Body of pancreas (tissue), 4 donors: ENCODE results near the gene DEFB131A. TPM values are rescaled to one million over a fixed set of nuclear protein-coding genes. Genes with fewer than 3 reads are reported as not detected.
"Not testable (repeated sequence)": the region's sequence is repeated elsewhere in the genome, so short reads cannot be mapped to it uniquely, and the experiment has no call there.

Experiments
- ATAC-seq: fragments of 150-250 bp; one replicate; pipeline ENCODE4 v1.9.1; 2016
- DNase-seq, 4 donors: peaks; one replicate each; pipeline ENCODE4 v3.0.0-alpha.2; 2019
- H3K27ac ChIP-seq, 4 donors: fragments of 200-600 bp; sonication (generic); 1 replicate in 3 of 4; 2 replicates in 1 of 4; pipeline versions ENCODE4 v1.5.1 to v1.6.1; 2016 to 2019; ENCODE audit warnings: mild to moderate bottlenecking in 1 of 4, mixed read lengths in 1 of 4, moderate library complexity in 1 of 4
- H3K27me3 ChIP-seq, 2 donors: fragments of 200-600 bp; sonication (generic); one replicate each; pipeline ENCODE4 v1.6.0; 2016; ENCODE audit warnings: mild to moderate bottlenecking in 1 of 2
- H3K36me3 ChIP-seq, 2 donors: fragments of 200-600 bp; sonication (generic); replicated peaks in 1 of 2; 2 replicates each; pipeline ENCODE4 v1.5.1; 2016; ENCODE audit warnings: low read depth in 2 of 2; ENCODE audit not compliant: insufficient read depth in 1 of 2
- H3K4me1 ChIP-seq: fragments of 200-600 bp; sonication (generic); one replicate; pipeline ENCODE4 v1.6.0; 2016
- H3K4me3 ChIP-seq, 2 donors: fragments of 200-600 bp; sonication (generic); 1 replicate in 1 of 2; 2 replicates in 1 of 2; pipeline ENCODE4 v1.5.1; 2016 to 2019
- H3K9me3 ChIP-seq, 3 donors: fragments of 200-600 bp; sonication (generic); 1 replicate in 2 of 3; 2 replicates in 1 of 3; pipeline ENCODE4 v1.5.1; 2016
- CTCF ChIP-seq, 7 experiments: fragments of 450-650 bp in 4 of 7; fragments of 200-600 bp in 3 of 7; sonication (generic) in 3 of 7; IDR thresholded peaks; one replicate each; pipeline ENCODE4 v1.5.1; 2016 to 2019; ENCODE audit warnings: antibody characterized with exemption in 7 of 7
- POLR2A ChIP-seq, 3 donors: fragments of 450-650 bp; IDR thresholded peaks; one replicate each; pipeline ENCODE4 v1.6.1; 2016; ENCODE audit warnings: antibody characterized with exemption in 3 of 3, mild to moderate bottlenecking in 2 of 3
- WGBS, 2 donors: methylation state at CpG; one replicate each; pipeline ENCODE4 v1.1.5; 2017; 5-methylcytosine and 5-hydroxymethylcytosine counted together
- intact Hi-C: fragments of 100-400 bp; cut with DNase I; formaldehyde crosslinking; loops from one replicate; pipeline ENCODE4 v1.15.1; 2023
- total RNA-seq, 2 donors: library from RNA; depleted of rRNA; stranded (reverse); fragments of >200 nt; gene quantifications; one replicate each; pipeline ENCODE4 v1.1.0, GENCODE V29; 2016

Gene DEFB131A
- total RNA-seq: not detected

GRCh38 chr4:9444114-9444513 lies at the start of gene DEFB131A:
Gene DEFB131A, plus strand, starts transcription at chr4:9444414. Its CDS starts 120 bp downstream, at chr4:9444534.
- H3K36me3 ChIP-seq, ATAC-seq, intact Hi-C loops, DNase-seq, H3K27ac ChIP-seq, H3K4me3 ChIP-seq, H3K4me1 ChIP-seq, H3K9me3 ChIP-seq, H3K27me3 ChIP-seq: not testable (repeated sequence)
- 26 to 41% methylated on average over 3 of the region's 3 CpGs for WGBS, 2 donors

GRCh38 chr4:9405774-9406173 lies 38.4 kb upstream of the DEFB131A start:
- H3K4me3 ChIP-seq, H3K4me1 ChIP-seq, H3K9me3 ChIP-seq, DNase-seq, H3K36me3 ChIP-seq, H3K27me3 ChIP-seq, ATAC-seq, intact Hi-C loops, H3K27ac ChIP-seq: not testable (repeated sequence)
- WGBS, 2 donors: 68 to 78% methylated on average over 2 of the region's 2 CpGs

- DNase-seq, H3K4me1 ChIP-seq, H3K27ac ChIP-seq, ATAC-seq, intact Hi-C loops, H3K9me3 ChIP-seq, H3K36me3 ChIP-seq, H3K27me3 ChIP-seq, H3K4me3 ChIP-seq: not testable (repeated sequence)
- WGBS, 2 donors: 37 to 66% methylated on average over 3 of the region's 3 CpGs
These were observed 37.7 kb upstream of the DEFB131A start for GRCh38 chr4:9406491-9406890.

- TF ChIP-seq CTCF (IDR thresholded peaks at IDR 0.05): no peak
- TF ChIP-seq POLR2A (IDR thresholded peaks at IDR 0.05): no peak
- H3K27me3 ChIP-seq: no peaks in the 10 kb centered on the region
- 81 to 82% methylated on average over 7 to 9 of the region's 13 CpGs for WGBS, 2 donors
- H3K9me3 ChIP-seq: no peaks in the 10 kb centered on the region
- H3K36me3 ChIP-seq: no peaks in the 10 kb centered on the region
- DNase-seq (no peak), ATAC-seq (no peak)
- H3K4me3 ChIP-seq: no peak overlapping the region
- H3K27ac ChIP-seq: no peak overlapping the region
- H3K4me1 ChIP-seq: no peaks in the 10 kb centered on the region
- intact Hi-C loops: no loop called here
These were observed 34.4 kb upstream of the DEFB131A start for GRCh38 chr4:9409793-9410192.

GRCh38 chr4:9421884-9422455 lies 22.2 kb upstream of the DEFB131A start:
- H3K36me3 ChIP-seq, ATAC-seq, H3K4me3 ChIP-seq, H3K27ac ChIP-seq, intact Hi-C loops, DNase-seq, H3K9me3 ChIP-seq, H3K4me1 ChIP-seq, H3K27me3 ChIP-seq: not testable (repeated sequence)
- WGBS, 2 donors: 48 to 58% methylated on average over 6 of the region's 6 CpGs

GRCh38 chr4:9425916-9426315 lies 18.3 kb upstream of the DEFB131A start:
- ATAC-seq, H3K27ac ChIP-seq, H3K36me3 ChIP-seq, DNase-seq, H3K4me3 ChIP-seq, H3K9me3 ChIP-seq, intact Hi-C loops, H3K27me3 ChIP-seq, H3K4me1 ChIP-seq: not testable (repeated sequence)
- WGBS, 2 donors: 35 to 38% methylated on average over 1 of the region's 1 CpG

GRCh38 chr4:9430061-9430460 lies 14.2 kb upstream of the DEFB131A start:
- H3K27me3 ChIP-seq, H3K4me3 ChIP-seq, H3K36me3 ChIP-seq, H3K27ac ChIP-seq, intact Hi-C loops, ATAC-seq, H3K9me3 ChIP-seq, H3K4me1 ChIP-seq, DNase-seq: not testable (repeated sequence)
- 44 to 60% methylated on average over 1 of the region's 1 CpG for WGBS, 2 donors

- DNase-seq, intact Hi-C loops, H3K36me3 ChIP-seq, ATAC-seq, H3K4me3 ChIP-seq, H3K27me3 ChIP-seq, H3K9me3 ChIP-seq, H3K27ac ChIP-seq, H3K4me1 ChIP-seq: not testable (repeated sequence)
- WGBS, 2 donors: 50 to 67% methylated on average over 1 of the region's 1 CpG
These were observed 10.9 kb upstream of the DEFB131A start for GRCh38 chr4:9433320-9433719.

GRCh38 chr4:9436728-9437127 lies 7.5 kb upstream of the DEFB131A start:
- intact Hi-C loops, ATAC-seq, H3K4me3 ChIP-seq: not testable (repeated sequence)

GRCh38 chr4:9442355-9442754 lies 1.9 kb upstream of the DEFB131A start:
- H3K27me3 ChIP-seq, intact Hi-C loops, H3K9me3 ChIP-seq, DNase-seq, H3K36me3 ChIP-seq, H3K4me3 ChIP-seq, H3K27ac ChIP-seq, ATAC-seq, H3K4me1 ChIP-seq: not testable (repeated sequence)
- 28 to 40% methylated on average over 4 of the region's 4 CpGs for WGBS, 2 donors

More at GRCh38 chr4:9436728-9437127, 7.5 kb upstream of the DEFB131A start:
- H3K27ac ChIP-seq, DNase-seq, H3K27me3 ChIP-seq, H3K9me3 ChIP-seq, H3K4me1 ChIP-seq, H3K36me3 ChIP-seq: not testable (repeated sequence)

- H3K36me3 ChIP-seq, H3K4me1 ChIP-seq, H3K27me3 ChIP-seq, intact Hi-C loops, DNase-seq, H3K27ac ChIP-seq, ATAC-seq, H3K4me3 ChIP-seq, H3K9me3 ChIP-seq: not testable (repeated sequence)
- 54 to 73% methylated on average over 6 of the region's 6 CpGs for WGBS, 2 donors
These were observed 467 bp downstream of the DEFB131A start for GRCh38 chr4:9444681-9445080.
